Measurements from ENCODE around the gene PPFIBP1.
"Not testable (repeated sequence)": the region's sequence is repeated elsewhere in the genome, so short reads cannot be mapped to it uniquely, and the experiment has no call there.

Gene PPFIBP1

DNA sequence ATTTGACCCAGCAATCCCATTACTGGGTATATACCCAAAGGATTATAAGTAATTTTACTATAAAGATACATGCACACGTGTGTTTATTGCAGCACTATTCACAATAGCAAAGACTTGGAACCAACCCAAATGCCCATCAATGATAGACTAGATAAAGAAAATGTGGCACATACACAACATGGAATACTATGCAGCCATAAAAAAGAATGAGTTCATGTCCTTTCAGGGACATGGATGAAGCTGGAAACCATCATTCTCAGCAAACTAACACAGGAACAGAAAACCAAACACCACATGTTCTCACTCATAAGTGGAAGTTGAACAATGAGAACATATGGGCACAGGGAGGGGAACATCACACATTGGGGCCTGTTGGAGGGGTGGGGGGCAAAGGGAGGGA, 20.9 kb downstream of the PPFIBP1 start:
- DNase-seq, result not testable (repeated sequence)

DNA sequence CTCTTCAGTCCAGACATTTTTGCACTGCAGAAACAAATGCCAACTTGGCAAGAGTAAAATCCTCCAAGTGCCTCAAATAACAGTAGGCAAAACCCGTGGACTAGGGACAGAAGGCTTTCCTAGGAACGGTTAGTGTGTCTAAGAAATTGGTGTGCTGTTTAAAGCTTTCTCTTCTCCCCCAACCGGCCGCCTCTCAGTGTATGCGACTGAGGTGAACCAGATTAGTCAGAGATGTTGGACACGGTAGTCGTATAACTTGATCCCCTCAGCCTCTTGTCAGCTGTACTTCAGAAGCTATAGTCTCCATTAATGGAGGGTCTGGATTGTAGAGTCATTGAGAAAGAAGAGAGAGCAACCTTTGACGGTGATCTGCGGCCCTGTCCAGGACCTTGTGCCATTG, 21.7 kb downstream of the PPFIBP1 start:
- no peak for DNase-seq

DNA sequence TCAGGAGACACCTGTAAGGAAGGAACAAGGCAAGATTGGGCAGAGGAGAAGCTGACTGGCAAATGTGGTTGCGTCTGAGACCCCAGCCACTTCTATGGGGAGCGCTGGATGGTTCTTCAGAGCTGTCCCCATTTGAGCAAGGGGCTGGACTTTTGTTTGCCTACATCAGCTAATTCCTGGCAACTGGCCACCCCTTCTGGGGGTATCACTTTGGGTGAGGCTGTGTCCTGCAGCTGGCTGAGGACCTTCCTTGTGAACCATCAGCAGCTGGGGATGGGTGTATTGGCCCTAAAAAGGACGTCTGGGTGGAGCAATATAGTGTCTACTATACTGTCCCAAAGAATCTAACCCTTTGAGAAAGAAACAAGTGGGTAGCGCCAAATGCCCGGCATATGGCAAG, 23.6 kb downstream of the PPFIBP1 start:
- no peak for DNase-seq

DNA sequence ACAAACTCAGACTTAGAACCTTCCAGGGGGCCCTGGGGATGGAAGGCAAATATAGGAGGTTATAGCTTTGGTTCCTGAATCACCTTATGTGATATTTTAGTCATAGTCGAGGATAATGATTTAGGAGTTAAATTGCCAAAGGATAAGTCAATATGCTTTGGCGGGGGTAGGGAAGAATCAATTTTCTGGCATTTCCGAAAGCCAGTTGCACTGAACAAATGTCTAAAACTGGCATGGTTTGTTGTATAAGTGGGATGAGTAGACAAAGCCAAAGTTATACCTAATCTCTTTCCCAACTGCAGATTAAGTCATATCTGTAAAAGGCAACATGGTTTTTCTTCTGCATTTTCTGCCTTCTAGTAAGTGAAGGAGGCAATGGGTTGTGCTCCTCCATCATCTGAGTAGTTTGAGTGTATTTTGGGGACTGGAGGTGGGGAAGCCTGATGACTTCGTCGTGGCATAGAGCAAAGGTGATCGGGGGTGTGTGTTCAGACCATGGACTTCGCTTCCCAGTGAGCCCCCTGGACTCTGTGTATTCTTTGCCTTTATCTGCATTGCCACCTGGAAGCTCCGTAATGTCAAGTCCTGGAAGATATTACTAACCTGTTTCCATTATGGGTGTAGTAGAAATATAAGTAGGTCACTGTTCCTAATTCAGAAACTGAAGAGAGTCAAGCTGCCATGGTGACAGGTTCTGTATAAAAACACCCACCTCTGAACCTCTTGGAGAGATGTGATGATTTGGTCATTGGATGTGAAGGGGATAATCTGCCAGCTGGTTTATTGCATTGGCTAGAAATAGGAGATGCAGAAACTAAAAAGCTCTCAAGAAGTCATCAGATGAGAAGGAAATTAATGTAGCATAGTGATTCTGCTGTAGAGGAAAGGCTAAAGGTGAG, 24.5 kb downstream of the PPFIBP1 start:
- no peak for DNase-seq

DNA sequence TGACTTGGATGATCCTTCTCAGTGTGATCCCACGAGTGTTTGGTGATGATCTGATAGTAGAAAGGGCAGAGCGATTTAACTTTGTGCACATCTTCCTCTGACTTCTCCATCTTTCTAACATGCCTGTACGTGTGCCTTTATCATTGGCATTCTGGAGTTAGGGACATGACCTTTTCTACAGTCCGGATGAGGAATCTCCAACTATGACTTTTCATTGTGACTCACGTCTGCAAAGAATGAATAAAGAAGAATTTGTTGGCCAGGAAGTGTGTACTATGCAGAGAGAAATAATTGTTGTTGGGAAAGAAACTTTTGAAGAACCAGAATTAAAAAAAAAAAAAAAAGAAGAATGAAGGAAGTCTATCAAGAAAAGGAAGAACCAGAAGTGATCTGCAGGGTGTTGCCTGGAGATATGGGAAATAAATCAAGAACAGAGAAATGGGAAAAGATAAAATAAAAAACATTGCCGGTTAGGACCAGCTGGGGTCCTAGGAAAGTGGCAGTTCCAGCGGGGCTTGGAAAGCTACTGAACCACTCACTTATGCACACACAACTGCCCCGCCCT, 25.3 kb downstream of the PPFIBP1 start:
- no peak for DNase-seq

DNA sequence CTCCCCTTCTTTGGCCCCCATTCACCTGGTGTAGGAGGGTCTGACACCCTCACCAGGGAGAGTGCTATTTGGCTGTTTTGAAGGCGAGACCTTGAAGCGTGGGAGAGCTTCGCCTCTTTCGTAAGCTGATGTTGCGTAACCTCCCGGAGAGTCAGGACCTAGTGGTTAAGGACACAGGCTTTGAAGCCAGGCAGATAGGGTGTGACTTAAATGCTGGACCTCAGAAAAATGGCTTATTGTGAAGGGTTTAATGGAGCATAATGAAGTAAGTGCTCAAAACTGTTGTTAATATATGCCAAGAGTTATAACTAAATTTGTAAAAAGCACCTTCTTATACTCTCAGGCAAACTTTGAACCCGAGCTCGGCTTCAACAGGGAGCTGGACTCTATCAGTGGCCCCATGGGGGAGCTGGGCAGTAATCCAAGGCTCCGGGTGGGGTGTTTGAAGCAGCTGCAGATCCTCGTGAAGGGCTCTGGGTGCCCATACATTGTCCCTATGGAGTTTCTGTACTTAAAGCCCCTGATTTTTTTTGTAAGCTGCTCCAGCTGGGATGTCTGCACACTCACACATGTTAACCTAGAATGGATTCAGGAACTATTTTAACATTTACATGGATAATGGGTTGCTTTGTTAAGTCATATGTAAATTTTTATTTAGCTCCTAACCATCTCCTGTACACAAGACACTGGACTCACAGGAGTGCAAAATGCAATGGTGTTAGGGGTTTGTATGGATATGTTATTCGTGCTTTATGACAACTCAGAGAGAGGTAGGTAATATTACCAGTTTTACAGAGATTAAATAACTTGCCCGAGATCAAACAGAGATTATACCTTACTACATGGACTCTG, 26.0 kb downstream of the PPFIBP1 start:
- no peak for DNase-seq

DNA sequence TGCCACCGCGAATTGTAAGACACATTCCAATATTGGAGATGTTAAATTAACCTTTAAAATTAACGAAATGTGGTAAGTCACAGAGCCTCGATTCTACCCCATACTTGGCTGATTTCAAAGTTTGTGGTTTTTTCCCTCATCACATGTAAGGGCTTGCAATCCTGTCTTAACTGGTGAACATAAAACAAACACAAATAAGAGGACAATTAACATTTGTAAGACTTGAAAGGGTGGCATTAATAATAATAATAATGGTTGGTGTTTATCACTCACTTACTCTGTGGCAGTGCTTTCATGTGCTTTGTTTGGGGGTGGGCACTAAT, 26.6 kb downstream of the PPFIBP1 start:
- DNase-seq, result no peak

DNA sequence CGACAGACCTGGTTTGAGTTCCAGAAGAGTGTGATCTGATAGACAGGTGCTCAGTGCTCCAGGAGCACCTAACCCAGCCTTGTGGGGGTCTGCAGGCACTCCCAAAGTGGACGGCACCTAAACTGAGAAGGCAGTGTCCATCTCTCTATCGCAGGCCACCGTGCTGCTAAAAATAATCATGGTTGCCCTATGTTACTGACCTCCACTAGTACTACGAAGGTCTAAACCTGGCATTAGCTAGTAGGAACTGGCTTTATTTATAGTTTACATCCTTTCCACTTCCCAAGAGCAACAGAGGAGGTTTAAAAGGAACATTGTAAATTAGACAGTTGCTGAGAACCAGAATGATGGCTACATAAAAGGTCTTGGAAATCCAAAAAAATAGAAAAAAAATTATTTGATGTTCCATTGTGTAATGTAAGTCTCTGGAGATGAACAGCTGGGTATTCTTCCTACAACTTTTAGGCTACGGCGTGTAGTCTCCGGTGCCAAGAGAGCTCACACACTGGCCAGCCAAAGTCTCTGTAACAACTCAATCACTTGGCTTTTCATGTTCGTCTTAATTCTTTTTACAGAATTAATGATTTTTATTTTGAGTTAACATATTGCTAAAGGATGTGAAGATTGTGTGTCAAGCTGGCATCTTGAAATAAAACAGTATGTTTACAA, 27.3 kb downstream of the PPFIBP1 start:
- DNase-seq, result no peak

DNA sequence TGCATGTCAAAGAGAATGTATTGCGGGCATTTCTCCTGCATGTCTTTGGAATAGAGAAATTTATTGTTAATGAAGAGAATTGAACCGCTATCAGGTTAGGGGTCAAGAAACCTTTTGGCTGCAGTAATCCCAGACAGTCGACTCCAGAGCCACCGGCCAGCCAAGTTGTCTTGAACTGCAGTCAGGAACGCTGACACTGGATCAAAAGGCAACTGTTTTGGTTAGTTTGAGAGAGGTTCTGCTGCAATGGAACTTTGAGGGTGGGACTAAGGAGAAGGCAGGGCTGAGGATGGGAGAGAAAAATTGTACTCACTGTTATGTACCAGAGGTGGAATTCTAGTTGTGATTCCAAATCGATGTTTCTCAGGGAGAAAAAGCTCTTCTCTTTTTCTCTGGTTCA, 28.2 kb downstream of the PPFIBP1 start:
- DNase-seq, result no peak

DNA sequence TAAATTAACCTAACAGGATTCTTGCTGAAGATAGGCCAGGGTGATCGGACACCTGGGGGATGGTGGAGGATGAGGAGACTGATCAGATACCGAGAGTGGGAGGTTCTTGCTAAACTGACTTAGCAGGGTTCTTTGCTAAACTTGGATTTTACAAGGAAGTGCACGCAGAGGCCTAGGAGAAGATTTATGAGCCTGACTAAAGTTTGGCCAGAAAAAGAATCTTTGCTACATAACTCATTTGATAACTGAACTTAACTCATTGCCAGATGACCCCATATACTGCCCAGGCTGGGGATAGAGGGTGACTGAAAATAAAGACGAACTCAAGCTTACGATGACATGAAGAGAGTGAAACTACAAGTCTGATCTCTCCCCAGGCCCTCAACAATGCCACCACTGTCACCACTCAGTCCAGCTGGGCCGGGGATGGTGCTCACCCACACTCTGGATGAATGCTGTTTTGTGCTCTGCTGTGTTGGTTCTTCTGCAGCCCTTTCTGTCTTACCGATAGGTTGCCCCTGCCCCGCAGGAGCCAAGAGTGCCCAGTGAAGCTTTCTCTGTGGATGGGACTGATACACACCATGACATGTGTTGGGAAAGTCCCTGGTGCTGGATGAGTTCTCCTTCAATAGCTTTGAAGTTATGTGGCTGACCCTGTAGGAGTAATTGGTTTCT, 29.0 kb downstream of the PPFIBP1 start:
- DNase-seq, result no peak

DNA sequence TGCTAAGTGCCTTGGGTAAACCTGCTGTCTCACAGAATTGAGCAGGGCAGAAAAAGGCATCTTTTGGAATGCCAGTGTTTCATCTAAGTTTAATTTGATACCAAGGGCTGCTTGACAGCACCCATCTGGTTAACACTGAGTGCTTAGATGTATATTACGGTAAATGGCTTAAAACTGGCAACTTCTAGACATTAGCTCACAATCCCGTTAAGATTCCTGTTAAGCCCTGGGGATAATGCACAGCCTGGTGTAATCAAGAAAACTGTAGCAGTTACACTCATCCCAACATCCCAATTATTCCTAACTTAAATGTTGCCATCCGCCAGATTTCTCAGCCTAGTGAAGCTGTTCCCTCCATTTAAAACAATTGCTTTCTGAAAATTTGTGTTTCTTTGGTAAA, 29.9 kb downstream of the PPFIBP1 start:
- no peak for DNase-seq

DNA sequence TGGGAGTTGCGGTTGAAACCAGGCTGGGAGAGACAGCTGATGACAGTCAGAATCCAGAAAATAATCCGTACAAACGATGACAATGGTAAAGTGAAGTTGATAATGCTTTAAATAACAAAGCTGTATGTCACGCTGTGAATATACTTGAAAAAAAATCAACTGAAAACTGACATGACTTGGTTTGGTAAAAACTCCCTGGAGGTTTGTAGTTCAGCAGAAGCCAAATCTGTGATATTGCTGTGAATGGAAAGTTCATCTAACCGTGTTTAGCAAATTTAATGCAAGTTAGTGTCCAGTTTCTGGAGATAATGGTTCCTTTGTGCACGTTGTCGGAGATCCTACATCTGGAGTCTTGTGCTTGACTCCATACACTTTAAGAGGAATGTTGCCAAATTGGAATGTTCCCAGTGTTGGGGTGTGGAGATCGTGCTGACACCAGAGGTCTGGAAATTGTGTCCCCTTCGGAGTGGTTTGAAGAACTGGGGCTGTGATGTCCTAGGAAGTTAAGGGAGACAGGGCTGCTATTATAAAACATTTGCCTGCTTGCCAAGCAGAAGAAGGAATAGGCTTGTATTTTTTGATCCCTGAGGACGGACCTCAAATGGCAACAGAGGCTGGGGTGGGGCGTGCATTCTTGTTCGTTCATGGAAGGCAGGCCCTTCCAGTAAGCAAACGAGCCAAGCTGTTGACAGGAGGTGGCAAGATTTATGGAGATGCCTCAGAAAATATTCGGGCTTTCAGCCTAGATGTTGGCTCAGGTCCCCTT, 30.6 kb downstream of the PPFIBP1 start:
- no peak for DNase-seq

DNA sequence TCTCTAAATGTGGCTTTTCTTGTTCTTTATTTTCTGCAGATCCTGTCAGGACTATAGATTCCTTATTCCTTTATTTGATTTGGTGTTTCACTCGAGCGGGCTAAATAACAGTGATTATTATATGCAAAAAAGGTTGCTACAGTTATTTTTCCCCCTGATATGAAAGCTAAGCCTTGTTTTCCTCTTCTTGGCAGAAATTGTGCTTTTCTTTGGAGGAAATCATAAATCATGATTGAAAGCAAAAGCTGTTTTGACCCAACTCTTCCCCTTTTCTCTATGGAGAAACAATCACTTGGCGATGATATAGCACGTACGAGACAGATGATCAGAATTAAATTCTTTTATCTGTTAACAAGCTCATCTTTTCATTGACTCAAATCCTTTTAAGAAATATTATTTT, 31.4 kb downstream of the PPFIBP1 start:
- DNase-seq, result no peak

DNA sequence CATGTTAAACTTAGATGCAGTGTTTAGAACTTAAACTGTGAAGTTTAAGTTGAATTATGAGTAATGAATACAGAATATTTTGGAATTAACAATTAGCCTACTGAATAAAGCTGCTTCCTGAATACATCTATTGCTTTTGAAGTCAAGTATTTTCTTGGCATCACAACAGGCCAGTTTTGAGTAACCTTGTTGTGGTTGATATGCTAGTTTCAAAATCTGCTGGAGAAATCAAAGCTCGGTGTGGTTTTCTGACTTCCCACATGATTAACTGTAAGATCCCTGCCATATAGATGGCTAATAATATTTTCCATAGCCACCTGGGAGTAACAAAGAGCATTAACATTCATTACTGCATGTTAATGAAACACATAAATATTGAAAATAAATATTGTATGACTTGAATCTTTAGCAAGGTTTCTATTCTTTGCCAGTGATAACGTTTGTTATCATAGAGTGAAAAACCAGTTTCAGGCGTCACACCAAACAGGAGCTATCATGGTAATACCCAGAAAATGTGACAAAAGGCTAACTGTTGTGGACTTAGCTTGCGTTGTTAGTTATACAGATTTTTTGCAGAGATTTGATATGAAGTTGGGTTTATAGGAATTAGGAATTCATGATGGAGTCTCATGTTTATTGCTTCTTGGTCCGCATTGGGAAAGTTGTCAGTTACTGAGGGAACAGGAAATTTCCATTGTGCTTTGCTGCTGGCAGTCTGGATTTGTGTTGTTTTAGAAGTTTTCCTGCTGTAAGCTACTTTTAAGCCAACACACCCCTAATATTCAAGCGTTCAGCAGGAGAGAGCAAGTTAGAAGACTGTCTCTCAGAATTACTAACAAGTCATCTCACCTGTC, 32.1 kb downstream of the PPFIBP1 start:
- no peak for DNase-seq

DNA sequence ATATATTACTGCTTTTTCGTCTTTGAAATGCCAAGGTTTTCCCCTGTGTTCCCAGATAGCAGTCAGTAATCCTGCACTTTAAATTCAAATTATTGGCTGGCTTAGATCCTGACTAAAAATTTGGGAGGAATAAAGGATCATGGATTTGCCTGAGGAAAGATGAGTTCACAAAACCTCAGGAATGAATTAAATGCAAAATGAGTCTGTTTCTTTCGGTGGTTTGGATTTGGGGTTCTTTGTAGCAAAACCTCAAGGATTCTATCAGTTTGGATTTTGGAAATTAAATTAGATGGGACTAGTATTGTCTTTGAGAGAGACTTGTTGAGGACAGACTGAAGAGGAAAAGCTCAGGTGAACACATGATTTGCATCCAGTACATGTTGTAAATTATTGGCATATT, 36.1 kb downstream of the PPFIBP1 start:
- DNase-seq, result no peak

DNA sequence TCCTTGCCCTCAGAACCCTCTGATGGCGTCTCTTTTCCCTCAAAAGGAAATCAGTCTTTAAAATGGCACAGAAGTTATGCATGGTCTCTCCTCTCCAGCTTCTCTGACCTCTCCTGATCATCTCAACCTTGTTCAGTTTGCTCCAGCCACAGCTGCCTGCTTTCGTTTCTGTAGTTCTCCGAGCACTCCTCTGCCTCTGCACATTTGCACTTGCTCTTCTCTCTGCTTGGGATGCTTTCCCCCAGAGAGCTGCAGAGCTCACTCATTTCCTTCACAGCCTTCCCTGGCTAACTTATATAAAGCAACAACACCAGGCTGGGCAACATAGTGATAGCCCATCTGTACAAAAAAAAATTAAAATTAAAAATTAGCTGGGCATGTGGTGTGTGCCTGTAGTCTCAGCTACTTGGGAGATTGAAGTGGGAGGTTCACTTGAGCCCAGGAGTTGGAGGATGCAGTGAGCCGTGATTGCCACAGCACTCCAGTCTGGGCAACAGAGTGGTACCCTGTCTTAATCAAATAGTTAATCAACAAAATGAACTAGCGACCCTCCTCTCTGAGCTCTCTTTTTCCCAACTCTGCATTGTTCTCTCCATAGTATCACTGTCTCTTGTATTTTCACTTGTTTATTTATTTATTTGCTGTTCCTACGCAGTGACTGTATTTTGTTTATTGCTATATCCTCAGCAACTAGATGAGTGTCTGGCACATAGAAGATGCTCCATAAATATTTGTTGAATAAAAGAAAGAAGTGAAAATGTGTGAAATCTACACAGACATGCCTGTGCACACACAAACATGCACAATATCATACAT, 37.7 kb downstream of the PPFIBP1 start:
- no peak for DNase-seq

DNA sequence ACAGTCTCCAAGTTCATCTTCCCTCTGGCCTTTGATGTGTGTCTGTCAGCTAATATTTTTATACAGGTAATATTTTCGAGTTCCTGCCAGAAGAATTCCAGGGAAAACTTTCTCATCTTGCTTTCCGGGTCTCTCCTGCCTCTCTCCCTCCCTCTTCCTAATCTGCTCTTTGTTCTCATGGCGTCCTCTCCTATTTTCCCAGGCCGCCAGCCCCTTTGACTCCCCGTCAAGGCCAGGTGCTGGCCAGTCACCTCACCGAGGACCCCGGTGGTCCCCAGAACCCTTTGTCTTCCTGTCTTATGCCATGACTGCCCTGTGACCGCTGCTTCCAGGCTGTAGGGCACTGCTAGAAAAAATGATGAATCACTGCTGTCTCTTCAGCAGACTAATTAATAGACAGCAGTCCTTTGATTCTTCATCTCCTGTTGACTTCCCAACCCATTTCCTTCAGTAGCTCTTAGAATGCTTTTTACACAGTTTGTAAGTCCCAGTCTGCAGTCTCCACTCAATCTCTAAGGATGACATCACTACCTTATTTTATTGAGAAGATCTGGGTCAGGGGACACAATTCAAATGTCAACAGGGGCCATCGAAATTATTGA, 40.7 kb downstream of the PPFIBP1 start:
- DNase-seq, result no peak

DNA sequence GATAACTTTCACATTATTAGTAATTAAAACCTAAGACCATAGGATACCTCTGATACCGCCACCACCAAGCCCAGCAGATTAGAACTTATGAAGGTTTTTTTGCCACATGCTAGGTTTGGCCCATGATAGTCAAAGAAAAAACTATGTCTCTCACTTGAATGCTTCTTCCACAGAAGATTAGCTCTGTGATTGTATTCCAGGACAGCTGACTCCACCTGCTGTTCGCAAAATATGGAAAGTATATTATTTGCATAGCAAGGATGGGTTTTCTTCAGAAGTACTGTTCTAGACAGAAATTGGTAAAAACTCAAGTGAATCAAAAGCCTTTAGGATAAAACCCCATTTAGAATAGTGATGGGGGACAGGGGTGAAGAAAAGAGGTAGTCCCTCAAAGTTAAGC, 42.2 kb downstream of the PPFIBP1 start:
- DNase-seq, result no peak

DNA sequence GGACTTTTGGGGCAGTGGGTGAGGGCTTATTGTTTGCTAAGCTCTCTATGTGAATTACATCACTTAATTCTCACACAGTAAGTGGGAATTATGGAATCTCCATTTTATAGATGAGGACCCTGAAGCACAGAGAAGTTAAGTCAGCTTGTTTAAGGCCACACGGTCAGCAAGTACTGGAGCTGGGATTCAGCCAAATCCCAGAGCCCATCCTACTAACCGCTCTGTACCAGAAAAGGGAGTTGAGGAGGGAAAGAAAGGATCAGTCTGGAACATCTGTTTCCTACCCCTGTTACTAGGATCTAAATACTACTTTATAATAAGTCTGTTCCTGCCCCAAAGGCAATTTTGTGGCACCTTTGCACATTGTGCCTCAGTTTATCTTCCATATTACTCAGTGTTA, 42.6 kb downstream of the PPFIBP1 start:
- no peak for DNase-seq

DNA sequence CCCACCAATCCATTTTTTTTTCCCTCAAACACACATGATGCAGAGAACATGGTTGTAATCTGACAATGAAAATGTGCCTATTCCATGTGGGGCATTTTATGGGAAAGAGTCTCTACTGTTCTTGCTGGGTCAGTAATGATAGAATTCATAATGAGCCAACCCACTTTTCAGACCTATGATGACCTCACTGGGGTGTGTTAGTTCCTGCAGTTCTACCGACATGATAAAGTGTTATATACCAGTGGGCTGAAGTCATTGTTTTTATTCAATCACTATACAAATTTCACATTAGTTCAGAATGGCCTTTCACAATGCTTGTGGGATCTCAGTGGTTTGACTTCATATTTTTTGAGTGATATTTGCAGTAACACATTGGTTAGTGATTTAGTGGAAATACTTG, 47.5 kb downstream of the PPFIBP1 start:
- DNase-seq, result no peak
